ENCODE results near the gene TP53BP1.

The TP53BP1 gene

GRCh38 chr15:43483297-43484128, 9.4 kb downstream of the TP53BP1 start:
- no peak for DNase-seq

GRCh38 chr15:43473885-43474284, 19.1 kb downstream of the TP53BP1 start:
- DNase-seq = no peak

GRCh38 chr15:43471975-43472374, 21.0 kb downstream of the TP53BP1 start:
- no peak for DNase-seq

- DNase-seq = no peak
These were observed 23.1 kb downstream of the TP53BP1 start for GRCh38 chr15:43469867-43470266.

GRCh38 chr15:43465100-43465499, 27.9 kb downstream of the TP53BP1 start:
- no peak for DNase-seq

- no peak for DNase-seq
These were observed 29.0 kb downstream of the TP53BP1 start for GRCh38 chr15:43463998-43464397.

GRCh38 chr15:43463507-43463906, 29.4 kb downstream of the TP53BP1 start:
- DNase-seq = no peak

- DNase-seq = no peak
These were observed 43.0 kb downstream of the TP53BP1 start for GRCh38 chr15:43449981-43450380.

GRCh38 chr15:43446344-43446743, 46.6 kb downstream of the TP53BP1 start:
- DNase-seq = no peak

GRCh38 chr15:43441316-43441715, 51.6 kb downstream of the TP53BP1 start:
- DNase-seq = no peak

- DNase-seq = peak; percentile 32
These were observed 52.2 kb downstream of the TP53BP1 start for GRCh38 chr15:43440721-43441281.

GRCh38 chr15:43439268-43439667, 53.7 kb downstream of the TP53BP1 start:
- DNase-seq = no peak

- no peak for DNase-seq
These were observed 56.6 kb downstream of the TP53BP1 start for GRCh38 chr15:43436395-43436794.

GRCh38 chr15:43434446-43434845, 58.5 kb downstream of the TP53BP1 start:
- no peak for DNase-seq

GRCh38 chr15:43433661-43434303, 59.2 kb downstream of the TP53BP1 start:
- no peak for DNase-seq

GRCh38 chr15:43433165-43433564, 59.8 kb downstream of the TP53BP1 start:
- no peak for DNase-seq

GRCh38 chr15:43429687-43430086, 63.3 kb downstream of the TP53BP1 start:
- no peak for DNase-seq

GRCh38 chr15:43423793-43424192, 69.2 kb downstream of the TP53BP1 start:
- no peak for DNase-seq

- no peak for DNase-seq
These were observed 72.1 kb downstream of the TP53BP1 start for GRCh38 chr15:43420876-43421275.

- DNase-seq = no peak
These were observed 72.5 kb downstream of the TP53BP1 start for GRCh38 chr15:43420435-43420834.

- no peak for DNase-seq
These were observed 78.8 kb downstream of the TP53BP1 start for GRCh38 chr15:43414196-43414595.

GRCh38 chr15:43412096-43412495, 80.9 kb downstream of the TP53BP1 start:
- no peak for DNase-seq

GRCh38 chr15:43410572-43411214, 82.3 kb downstream of the TP53BP1 start:
- DNase-seq = no peak

- no peak for DNase-seq
These were observed 84.2 kb downstream of the TP53BP1 start for GRCh38 chr15:43408789-43409188.
